Epithelial cell of prostate (primary cell): ENCODE data around the gene HSPA8.
A peak's percentile ranks its signal among the peaks of the same experiment; 100 is the strongest.
"Not testable (repeated sequence)": the region's sequence is repeated elsewhere in the genome, so short reads cannot be mapped to it uniquely, and the experiment has no call there.

Experiments
- DNase-seq: peaks from one replicate; pipeline ENCODE4 v3.0.0-alpha.2; 2011; ENCODE audit warnings: low read depth, low spot score
- H3K27ac ChIP-seq: fragments of 450-650 bp; 2 replicates; pipeline ENCODE4 v1.5.1; 2017; ENCODE audit warnings: mild to moderate bottlenecking

The HSPA8 gene

DNA sequence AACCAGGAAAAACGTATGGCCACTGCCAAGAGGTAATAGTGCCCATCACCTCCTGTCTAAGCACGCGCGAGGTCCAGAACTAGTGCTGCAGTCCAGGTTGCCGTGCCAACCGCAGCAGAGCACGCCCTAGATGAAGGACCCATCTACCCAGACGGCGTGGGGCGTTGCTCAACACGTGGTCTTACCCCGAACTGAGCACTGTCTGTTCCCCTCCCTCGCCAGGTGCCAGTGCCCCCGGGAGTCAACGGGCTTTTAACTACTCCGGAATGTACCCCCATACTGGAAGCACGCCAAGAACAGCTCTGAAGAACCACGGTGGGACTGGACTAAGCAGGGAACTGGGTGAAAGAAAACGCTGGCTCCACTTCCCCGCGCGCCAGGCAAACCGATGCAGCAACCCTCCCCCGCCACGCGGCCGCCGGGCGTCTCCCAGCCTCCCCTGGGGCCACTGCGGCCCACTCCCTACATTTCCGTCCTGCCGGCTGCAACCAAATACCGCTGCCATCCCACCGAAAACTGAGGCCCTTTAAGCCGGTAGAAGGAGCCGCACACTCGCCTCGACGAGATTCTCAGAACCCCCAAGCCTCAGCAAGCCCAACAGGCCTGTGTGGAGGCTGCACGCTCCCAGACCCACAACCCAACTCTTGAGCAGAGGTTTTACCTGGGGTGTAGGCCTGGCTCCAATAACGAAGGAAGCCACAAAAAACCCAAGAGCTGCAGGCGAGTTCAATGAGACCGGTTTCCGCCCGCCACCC, at the start of gene HSPA8:
Gene HSPA8, minus strand, starts transcription at position 734 of the 755 bp plus-strand sequence. CDS start 812 bp downstream, outside the sequence.
- H3K27ac ChIP-seq: peak within 1 kb of the TSS; percentile 99
- DNase-seq: no peak

DNA sequence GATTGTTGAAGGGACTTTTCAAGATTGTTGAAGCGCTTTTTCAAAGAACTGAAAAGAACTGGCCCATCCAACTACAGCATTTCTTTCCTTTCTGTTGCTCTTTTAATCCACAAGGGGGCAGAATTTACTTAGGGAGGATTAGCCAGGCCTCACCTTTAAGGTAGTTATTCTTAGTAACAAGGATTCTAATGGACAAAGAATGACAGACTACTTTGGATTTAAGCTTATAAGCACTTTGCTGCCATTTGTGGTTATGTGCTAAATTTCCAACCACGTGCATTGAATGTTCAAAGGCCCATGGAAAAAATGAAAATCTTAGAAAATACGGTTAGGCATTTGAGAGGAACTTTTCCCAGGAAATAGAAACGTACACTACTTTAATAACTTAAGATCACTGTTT, 49.5 kb upstream of the HSPA8 start:
- H3K27ac ChIP-seq: peak overlapping the region; percentile 76
- peak; percentile 18 for DNase-seq

DNA sequence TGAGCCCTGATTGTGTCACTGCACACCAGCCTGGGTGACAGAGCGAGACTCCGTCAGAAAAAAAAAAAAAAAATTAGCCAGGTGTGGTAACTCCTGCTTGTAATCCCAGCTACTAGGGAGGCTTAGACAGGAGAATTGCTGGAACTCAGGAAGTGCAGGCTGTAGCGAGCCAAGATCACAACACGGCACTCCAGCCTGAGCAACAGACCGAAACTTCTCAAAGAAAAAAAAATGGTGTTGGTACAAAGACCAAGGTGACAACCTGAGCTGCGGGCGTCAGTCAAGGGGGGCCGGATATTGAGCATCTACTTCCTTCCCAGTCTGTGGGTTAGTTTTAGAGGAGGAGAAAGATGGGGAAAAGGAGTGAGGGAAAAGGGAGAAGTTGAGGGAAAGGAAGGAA, 48.5 kb upstream of the HSPA8 start:
- no peak overlapping the region for H3K27ac ChIP-seq
- no peak for DNase-seq

DNA sequence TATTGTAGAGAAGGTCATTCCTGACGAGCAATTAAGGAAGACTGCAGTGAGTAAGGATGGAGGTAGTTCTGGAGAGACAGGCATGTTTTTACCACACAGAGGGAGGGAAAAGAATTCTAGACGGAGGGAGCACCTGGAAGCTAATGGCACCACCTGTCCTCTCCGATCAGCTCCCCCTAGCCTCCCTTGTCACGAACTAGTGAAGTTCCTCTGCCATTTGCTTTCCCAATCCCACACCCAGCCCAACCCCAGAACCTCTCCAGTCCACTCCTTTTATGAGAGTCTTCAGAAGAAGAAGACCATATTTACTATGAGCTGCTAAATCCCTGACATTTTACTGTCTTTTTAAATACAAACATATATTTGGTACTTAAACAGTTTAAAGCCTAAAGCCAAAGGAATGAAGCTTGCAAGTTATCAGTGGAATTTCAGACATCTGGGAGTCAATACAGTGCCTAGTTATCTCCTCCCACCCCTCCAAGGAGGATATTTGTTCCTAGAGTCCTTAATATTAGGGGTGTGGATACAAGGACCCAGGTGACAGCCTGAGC, 46.1 kb upstream of the HSPA8 start:
- no peak overlapping the region for H3K27ac ChIP-seq
- no peak for DNase-seq

DNA sequence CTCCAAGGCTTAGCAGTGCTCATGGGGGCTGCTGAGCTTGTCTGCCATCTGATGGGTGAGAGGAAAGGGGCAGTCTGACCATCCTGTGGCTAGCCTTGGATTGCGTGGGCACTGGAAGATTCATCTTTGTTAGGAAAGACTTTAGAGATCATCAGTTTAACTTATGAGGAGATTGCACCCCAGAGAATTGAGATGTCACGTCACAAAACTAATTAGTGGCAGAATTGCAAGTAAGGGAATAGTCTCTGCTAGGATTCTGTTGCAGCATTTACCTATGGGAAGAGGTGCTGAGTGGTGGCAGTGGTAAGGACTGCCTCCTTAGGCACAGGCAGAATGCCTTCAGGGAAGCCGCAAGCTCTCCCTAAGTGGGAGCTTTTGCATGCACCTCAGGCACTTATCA, 42.8 kb upstream of the HSPA8 start:
- H3K27ac ChIP-seq: no peak overlapping the region
- no peak for DNase-seq

DNA sequence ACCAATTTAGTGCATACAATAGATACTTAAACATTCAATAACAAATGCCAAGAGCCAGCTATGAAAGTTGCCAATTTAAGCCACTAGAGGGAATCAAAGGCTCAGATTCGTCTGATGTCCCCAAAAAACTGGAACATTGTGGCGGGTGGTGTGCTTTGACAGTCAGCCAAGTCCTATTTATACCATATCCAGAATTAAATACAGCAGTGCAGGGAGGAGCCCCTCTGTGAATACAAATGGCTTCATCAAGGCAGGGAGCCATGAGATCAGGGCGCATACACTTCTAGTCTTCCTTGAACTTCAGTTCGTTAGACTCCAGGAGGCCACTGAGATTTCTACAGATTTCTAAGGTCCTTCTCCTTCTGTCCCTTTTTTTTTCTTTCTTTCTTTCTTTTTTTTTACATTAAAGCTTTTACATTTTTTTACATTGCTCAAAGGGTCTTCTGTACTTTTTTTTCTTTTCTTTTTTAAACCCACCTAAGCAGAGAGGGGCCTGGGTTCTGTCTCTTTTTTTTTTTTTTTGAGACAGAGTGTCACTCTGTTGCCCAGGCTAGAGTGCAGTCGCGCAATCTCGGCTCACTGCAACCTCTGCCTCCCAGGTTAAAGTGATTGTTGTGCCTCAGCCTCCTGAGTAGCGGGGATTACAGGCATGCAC, 41.5 kb upstream of the HSPA8 start:
- no peak for DNase-seq
- H3K27ac ChIP-seq: no peak overlapping the region

DNA sequence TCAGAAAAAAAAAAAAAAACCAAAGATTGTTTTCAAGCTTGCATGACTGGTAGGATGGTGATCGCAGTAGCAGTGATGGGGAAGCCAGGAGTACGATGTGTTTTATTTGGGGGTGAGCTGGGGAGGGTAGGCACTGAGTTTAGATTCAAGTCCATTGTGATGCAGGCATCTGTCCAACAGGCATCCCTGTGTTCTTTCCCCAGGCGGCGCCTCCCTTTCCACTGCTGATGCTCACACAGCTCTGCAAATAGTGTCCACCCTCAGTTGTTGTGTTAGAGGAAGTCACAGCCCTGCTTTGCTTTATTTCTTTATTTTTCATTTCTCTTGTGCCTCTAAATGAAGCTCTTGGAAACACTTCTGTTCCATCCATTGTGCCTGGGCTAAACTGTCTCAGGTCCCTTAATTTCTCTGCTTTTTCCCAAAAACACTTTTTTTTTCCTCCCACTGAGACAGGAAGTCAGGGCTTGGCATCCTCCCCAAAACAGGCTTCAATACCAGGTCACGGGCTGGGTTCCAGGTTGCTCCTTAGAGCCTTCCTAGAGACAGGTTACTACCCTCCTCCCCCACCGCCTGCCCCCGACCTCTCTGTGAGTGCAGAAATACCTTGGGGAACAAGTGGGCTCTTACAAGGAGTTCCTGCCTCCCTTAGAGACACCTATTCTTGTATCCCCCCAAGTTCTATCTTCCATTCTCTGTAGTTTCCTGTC, 38.6 kb upstream of the HSPA8 start:
- DNase-seq: no peak
- no peak overlapping the region for H3K27ac ChIP-seq

DNA sequence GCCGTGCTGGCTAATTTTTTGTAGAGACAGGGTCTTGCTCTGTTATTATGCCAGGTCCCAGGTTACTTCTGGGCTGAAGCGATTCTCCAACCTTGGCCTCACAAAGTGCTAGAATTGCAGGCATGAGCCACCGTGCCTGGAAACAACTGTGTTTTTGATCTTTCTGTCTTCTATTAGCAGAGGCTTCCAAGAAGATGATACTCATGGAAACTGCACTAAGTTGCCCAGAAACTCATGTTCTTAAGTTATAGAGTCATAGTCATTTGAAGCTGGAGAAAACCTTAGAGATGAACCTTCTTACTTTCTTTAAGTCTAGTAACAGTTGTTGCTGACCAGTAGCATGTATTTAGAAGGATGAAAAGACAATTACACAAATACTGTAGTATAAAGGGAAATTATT, 37.1 kb upstream of the HSPA8 start:
- DNase-seq: no peak
- H3K27ac ChIP-seq: no peak overlapping the region

DNA sequence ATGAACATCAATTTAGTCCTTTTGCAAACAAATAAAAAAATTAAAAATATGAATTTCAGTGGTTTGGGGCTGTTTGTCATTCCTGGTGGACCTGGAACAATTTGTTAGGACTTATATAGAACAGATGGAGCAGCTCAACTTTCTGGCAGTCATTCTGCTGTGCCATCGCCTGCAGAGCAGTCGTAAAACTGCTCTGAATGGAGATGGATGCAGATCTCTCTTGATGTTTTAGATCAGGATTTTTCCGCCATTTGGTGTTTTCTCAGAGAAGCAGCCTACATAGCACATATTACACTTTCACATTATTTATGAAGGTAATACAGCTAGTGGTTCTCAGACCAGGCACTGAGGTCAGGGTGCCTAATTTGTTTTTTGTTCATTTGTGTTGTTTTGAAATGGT, 31.8 kb upstream of the HSPA8 start:
- DNase-seq: no peak
- H3K27ac ChIP-seq: no peak overlapping the region

DNA sequence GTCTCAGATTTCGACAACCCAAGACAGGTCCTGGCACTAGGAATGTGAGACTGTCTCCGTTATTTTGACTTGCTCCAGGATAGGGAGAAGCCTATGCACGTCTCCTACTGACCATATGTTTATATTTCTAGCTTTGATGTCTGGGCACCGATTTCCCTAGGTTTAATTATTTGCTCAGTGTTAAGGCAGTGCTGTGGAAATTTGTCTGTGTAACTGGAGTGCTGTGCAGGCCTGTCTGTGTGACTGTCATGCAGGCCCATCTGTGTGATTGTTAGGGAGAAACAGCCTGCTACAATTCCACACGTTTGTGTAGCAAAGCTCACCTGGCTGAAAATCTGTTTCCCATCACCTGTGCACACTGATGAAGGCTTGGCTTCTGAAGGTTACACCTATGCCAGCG, 29.6 kb upstream of the HSPA8 start:
- H3K27ac ChIP-seq: no peak overlapping the region
- DNase-seq: no peak

DNA sequence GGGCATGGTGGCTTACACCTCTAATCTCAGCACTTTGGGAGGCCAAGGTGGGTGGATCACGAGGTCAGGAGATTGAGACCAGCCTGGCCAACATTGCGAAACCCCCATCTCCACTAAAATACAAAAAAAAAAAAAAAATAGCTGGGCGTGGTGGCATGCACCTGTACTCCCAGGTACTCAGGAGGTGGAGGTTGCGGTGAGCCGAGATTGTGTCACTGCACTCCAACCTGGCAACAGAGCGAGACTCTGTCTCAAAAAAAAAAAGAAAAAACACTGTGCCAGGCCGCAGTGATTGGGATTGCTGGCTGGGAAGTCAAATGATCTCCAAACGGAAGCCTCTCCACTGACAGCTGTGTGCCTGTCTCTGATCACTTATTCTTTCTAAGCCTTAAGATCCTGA, 28.2 kb upstream of the HSPA8 start:
- not testable (repeated sequence) for DNase-seq, H3K27ac ChIP-seq

DNA sequence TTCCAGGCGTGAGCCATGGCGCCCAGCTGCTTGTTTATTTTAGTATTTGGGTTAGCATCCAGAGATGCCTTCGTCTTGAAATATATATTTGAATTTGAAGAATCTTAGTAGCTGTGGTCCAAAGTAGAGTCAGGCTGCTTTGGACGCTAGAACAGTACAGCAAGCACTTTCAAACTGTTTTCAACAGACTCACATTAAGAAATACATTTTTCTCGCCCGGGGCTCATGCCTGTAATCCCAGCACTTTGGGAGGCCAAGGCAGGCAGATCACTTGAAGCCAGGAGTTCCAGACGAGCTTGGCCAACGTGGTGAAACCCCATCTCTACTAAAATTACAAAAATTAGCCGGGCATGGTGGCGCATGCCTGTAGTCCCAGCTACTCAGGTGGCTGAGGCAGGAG, 27.0 kb upstream of the HSPA8 start:
- not testable (repeated sequence) for DNase-seq, H3K27ac ChIP-seq

DNA sequence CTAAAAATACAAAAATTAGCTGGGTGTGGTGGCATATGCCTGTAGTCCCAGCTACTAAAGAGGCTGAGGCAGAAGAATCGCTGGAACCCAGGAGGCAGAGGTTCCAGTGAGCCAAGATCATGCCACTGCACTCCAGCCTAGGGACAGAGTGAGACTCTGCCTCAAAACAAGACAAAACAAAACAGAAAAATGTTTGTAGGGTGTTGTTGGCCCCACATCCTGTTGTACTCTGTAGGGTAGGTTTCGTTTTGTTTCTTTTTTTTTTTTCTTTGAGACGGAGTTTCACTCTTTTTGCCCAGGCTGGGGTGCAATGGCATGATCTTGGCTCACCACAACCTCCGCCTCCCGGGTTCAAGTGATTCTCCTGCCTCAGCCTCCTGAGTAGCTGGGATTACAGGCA, 25.7 kb upstream of the HSPA8 start:
- DNase-seq, H3K27ac ChIP-seq: not testable (repeated sequence)

DNA sequence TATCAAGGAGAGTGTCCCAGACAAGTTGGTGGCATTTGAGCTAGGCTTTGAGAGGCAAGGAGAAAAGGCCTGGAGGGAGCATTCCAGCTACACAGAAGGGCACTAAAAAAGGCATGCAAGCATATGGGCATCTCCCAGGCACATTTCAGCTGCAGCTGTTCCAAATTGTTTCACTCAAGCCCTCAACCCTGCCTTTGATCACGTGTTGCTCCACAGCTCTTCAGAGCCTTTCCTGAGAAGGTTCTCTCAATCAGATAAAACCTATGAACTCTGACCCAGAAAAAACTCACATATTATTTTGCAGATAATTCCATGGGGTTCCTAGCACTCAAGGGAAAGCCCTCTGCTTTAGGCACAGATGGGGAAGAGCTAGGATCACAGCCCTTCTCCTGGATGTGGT, 24.4 kb upstream of the HSPA8 start:
- DNase-seq: no peak
- no peak overlapping the region for H3K27ac ChIP-seq

DNA sequence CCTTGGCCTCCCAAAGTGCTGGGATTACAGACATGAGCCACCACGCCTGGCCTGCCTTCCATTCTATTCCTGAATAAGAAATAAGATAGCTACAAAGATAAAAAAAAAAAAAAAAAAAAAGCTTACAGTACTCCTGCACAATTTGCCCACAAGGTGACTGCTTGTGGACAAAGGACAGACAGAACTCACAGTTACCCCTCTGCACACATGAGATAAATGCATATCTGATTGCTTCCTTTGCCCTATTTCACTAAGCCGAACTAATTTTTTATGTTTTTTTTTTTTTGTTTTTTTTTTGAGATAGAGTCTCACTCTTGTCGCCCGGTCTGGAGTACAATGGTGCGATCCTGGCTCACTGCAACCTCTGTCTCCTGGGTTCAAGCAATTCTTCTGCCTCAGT, 23.6 kb upstream of the HSPA8 start:
- DNase-seq: no peak
- H3K27ac ChIP-seq: no peak overlapping the region

DNA sequence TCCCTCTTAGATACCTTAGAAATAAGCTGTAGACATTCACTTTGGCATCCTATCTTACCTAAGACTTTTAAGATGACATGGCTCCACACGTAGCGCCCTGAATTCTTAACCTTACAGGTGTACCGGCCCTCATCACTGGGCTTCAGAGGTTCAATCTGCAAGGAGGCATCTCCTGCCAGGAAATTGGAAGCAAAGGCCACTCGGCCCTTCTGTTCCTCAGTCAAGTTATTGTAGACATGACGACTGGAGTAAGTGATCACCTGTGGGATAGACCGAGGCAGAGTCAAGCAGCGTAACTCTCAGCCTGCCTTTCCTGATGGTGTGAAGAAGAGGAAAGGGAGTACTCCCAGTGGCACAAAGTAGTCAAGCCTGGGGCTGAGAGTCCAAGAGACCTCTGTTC, 22.5 kb upstream of the HSPA8 start:
- no peak for DNase-seq
- H3K27ac ChIP-seq: no peak overlapping the region

DNA sequence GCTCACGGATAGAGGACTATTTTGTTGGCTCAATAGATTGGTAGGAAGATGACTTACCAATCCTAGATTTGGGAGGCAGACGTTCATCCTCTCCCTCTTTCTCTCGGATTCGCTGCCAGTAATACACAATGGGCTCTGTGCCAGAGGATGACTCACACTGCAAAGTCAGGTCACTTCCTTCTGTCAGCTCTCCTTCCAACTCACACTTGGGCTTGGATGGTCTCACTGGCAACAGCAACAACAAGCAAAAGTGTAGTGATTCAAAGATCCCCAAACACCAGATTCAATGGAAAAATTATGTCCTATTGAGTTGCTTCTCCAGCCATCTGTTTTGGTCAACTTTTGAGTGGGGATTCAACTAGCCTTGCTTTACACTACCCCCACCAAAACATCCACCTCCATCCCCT, 21.7 kb upstream of the HSPA8 start:
- peak; percentile 68 for DNase-seq
- H3K27ac ChIP-seq: no peak overlapping the region

DNA sequence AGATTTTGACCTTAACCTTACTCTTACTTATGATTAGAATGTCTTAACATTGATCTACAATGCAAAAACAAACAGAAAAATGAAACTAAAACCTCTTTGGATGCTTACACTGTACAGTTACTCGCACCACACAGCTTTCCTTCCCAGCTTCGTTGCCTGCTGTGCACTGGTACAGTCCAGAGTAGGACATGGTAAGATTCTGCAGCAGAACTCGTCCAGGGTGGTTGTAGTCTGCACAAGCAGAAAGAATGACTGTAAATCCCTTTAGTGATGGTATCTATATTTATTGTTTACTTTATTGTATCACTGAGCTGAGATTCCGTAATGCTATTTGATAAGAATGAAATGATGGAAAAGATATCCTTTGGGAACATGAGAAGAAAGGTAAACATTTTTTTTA, 21.0 kb upstream of the HSPA8 start:
- H3K27ac ChIP-seq: no peak overlapping the region
- DNase-seq: no peak

DNA sequence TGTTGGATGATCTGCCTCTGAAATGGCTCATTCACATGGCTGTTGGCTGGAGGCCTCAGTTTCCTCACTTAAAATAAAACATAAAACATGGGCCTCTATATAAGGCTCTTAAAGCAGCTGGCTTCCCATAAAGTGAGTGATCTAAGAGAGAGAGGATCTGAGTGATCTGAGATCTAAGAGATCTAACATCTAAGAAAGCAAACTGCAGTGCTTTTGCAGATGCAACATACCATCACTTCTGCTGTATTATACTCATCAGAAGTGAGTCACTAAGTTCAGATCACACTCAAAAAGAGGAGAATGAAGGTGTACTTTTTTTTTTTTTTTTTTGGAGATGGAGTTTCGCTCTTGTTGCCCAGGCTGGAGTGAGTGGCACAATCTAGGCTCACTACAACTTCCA, 18.1 kb upstream of the HSPA8 start:
- no peak overlapping the region for H3K27ac ChIP-seq
- no peak for DNase-seq

DNA sequence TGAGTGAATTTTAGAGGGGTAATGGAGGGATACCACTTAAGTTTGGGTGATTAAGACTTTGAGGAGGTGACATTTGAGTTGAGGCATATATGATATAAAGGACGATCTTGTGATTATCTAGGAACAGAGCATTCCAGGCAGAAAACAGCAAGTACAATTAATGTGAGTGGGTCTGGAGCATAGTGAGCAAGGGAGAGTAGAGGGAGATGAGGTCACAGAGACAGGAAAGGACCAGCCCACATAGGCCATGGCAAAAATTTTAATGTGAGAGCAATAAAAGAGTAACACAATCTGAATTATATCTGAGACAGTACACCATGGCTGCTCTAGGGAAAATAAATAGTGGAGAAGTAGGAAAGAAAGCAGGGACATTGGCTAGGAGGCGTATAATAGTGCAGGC, 14.5 kb upstream of the HSPA8 start:
- no peak for DNase-seq
- H3K27ac ChIP-seq: no peak overlapping the region
